IMR-90 (cell line): ENCODE data around the gene ZCCHC13. TPM values are rescaled to one million over a fixed set of nuclear protein-coding genes. Genes with fewer than 3 reads are reported as not detected.

ENCODE experiments used
- ATAC-seq: fragments of 200-7000 bp; cut with Tn5 transposase; 2 replicates; pipeline ENCODE4 v1.9.1; 2020; ENCODE audit warnings: low read depth, mild to moderate bottlenecking, moderate library complexity
- BruUV-seq: library from RNA; stranded (reverse); fragments of 400-500 nt; replicated peaks from 2 replicates; lab custom pipeline; 2021; lab: Mats Ljungman, UMichigan
- CTCF ChIA-PET: fragments of 300-600 bp; formaldehyde crosslinking; extraction: SDS; loops from one replicate; lab custom pipeline; 2021; ENCODE audit warnings: antibody characterized with exemption; lab: Yijun Ruan, JAX
- POLR2A ChIA-PET: fragments of 300-600 bp; sonication (Branson Sonifier 250); formaldehyde crosslinking; loops from one replicate; lab custom pipeline; 2022; ENCODE audit warnings: antibody characterized with exemption; ENCODE audit not compliant: unreplicated experiment; lab: Charles Lee
- DNase-seq: peaks from one replicate; pipeline ENCODE4 v3.0.0; 2013
- H2AFZ ChIP-seq: replicated peaks from 2 replicates; pipeline ENCODE3; 2013; ENCODE audit warnings: low read length, mild to moderate bottlenecking; ENCODE audit not compliant: poor library complexity
- H2AK5ac ChIP-seq: 2 replicates; pipeline ENCODE4 v1.6.1; 2013; ENCODE audit warnings: low read depth, low read length, inconsistent platforms
- H2AK9ac ChIP-seq: replicated peaks from 2 replicates; pipeline ENCODE3; 2013; ENCODE audit warnings: mild to moderate bottlenecking, low read depth, low read length, moderate library complexity; ENCODE audit not compliant: poor library complexity
- H2BK120ac ChIP-seq: 2 replicates; pipeline ENCODE4 v1.6.1; 2013; ENCODE audit warnings: low read depth, low read length, inconsistent platforms
- H2BK15ac ChIP-seq: 3 replicates; pipeline ENCODE4 v1.6.1; 2013; ENCODE audit warnings: low read depth, low read length, inconsistent platforms
- H2BK20ac ChIP-seq: 2 replicates; pipeline ENCODE4 v1.6.1; 2013; ENCODE audit warnings: low read depth, mild to moderate bottlenecking, inconsistent platforms, low read length, moderate library complexity
- H2BK5ac ChIP-seq: 2 replicates; pipeline ENCODE4 v1.6.1; 2013; ENCODE audit warnings: mild to moderate bottlenecking, low read depth, low read length, inconsistent platforms; ENCODE audit not compliant: poor library complexity, severe bottlenecking
- H3K14ac ChIP-seq: replicated peaks from 2 replicates; pipeline ENCODE4 v1.6.1; 2013; ENCODE audit warnings: low read depth, low read length, inconsistent platforms
- H3K18ac ChIP-seq: 2 replicates; pipeline ENCODE4 v1.6.1; 2013; ENCODE audit warnings: low read depth, low read length, control low read depth
- H3K23ac ChIP-seq: 2 replicates; pipeline ENCODE4 v1.6.1; 2013; ENCODE audit warnings: low read depth, low read length, inconsistent platforms
- H3K27ac ChIP-seq: 2 replicates; pipeline ENCODE4 v1.5.1; 2013; ENCODE audit warnings: mild to moderate bottlenecking, control low read depth, low read length; ENCODE audit not compliant: insufficient read depth
- H3K27me3 ChIP-seq: 2 replicates; pipeline ENCODE4 v1.6.1; 2013; ENCODE audit warnings: low read length; ENCODE audit not compliant: control insufficient read depth, insufficient read depth
- H3K36me3 ChIP-seq: 2 replicates; pipeline ENCODE4 v1.6.1; 2013; ENCODE audit warnings: low read length, mixed read lengths; ENCODE audit not compliant: control insufficient read depth, insufficient read depth
- H3K4ac ChIP-seq: 2 replicates; pipeline ENCODE4 v1.6.1; 2013; ENCODE audit warnings: low read depth, low read length, inconsistent platforms
- H3K4me1 ChIP-seq: 2 replicates; pipeline ENCODE4 v1.6.1; 2013; ENCODE audit warnings: low read length, mixed read lengths; ENCODE audit not compliant: control insufficient read depth, insufficient read depth
- H3K4me2 ChIP-seq: 2 replicates; pipeline ENCODE4 v1.6.1; 2013; ENCODE audit warnings: low read depth, mild to moderate bottlenecking, control low read depth, low read length, moderate library complexity
- H3K4me3 ChIP-seq: 2 replicates; pipeline ENCODE4 v1.5.1; 2013; ENCODE audit warnings: low read depth, mild to moderate bottlenecking, control low read depth, low read length, moderate library complexity; ENCODE audit not compliant: insufficient read depth
- H3K56ac ChIP-seq: 2 replicates; pipeline ENCODE4 v1.6.1; 2013; ENCODE audit warnings: low read length, inconsistent platforms; ENCODE audit not compliant: insufficient read depth; ENCODE audit errors: extremely low read depth
- H3K79me1 ChIP-seq, 2 experiments: 2 replicates each; pipeline ENCODE4 v1.6.1; 2013; ENCODE audit warnings: low read length in 2 of 2, inconsistent platforms in 1 of 2, low read depth in 1 of 2
- H3K9ac ChIP-seq: 2 replicates; pipeline ENCODE4 v1.6.1; 2013; ENCODE audit warnings: low read depth, low read length, control low read depth
- H3K9me1 ChIP-seq: 2 replicates; pipeline ENCODE4 v1.6.1; 2013; ENCODE audit warnings: low read length, inconsistent platforms; ENCODE audit not compliant: insufficient read depth
- H3K9me3 ChIP-seq: 2 replicates; pipeline ENCODE4 v1.6.1; 2013; ENCODE audit warnings: low read length; ENCODE audit not compliant: control insufficient read depth, insufficient read depth
- H4K20me1 ChIP-seq: 2 replicates; pipeline ENCODE4 v1.6.1; 2013; ENCODE audit warnings: low read length, inconsistent platforms; ENCODE audit not compliant: insufficient read depth
- H4K5ac ChIP-seq: 2 replicates; pipeline ENCODE4 v1.6.1; 2013; ENCODE audit warnings: mild to moderate bottlenecking, low read depth, low read length, control low read depth
- H4K8ac ChIP-seq, 2 experiments: 2 replicates each; pipeline ENCODE4 v1.6.1; 2013; ENCODE audit warnings: low read depth in 2 of 2, low read length in 2 of 2, control low read depth in 1 of 2, inconsistent platforms in 1 of 2
- H4K91ac ChIP-seq: 2 replicates; pipeline ENCODE4 v1.6.1; 2013; ENCODE audit warnings: low read depth, low read length, inconsistent platforms; ENCODE audit not compliant: insufficient read depth
- BHLHE40 ChIP-seq: fragments of 150-350 bp; IDR thresholded peaks from 2 replicates; pipeline ENCODE4 v1.6.1; 2016; ENCODE audit warnings: mild to moderate bottlenecking, low read depth, low read length
- CEBPB ChIP-seq: IDR thresholded peaks from 2 replicates; pipeline ENCODE4 v1.6.1; 2012; ENCODE audit warnings: low read depth, low read length, improper control_type of control experiment
- CHD1 ChIP-seq: IDR thresholded peaks from 2 replicates; pipeline ENCODE4 v1.6.1; 2012; ENCODE audit warnings: low read depth, low read length, improper control_type of control experiment
- FOS ChIP-seq: fragments of 150-350 bp; IDR thresholded peaks from 2 replicates; pipeline ENCODE4 v1.6.1; 2016; ENCODE audit warnings: low read depth, low read length
- MAFK ChIP-seq: IDR thresholded peaks from 2 replicates; pipeline ENCODE4 v1.6.1; 2012; ENCODE audit warnings: low read depth, low read length, improper control_type of control experiment
- MAZ ChIP-seq: IDR thresholded peaks from 2 replicates; pipeline ENCODE4 v1.6.1; 2012; ENCODE audit warnings: low read depth, mild to moderate bottlenecking, low read length, improper control_type of control experiment, moderate library complexity, borderline replicate concordance
- MXI1 ChIP-seq: IDR thresholded peaks from 2 replicates; pipeline ENCODE4 v1.6.1; 2012; ENCODE audit warnings: low read depth, mild to moderate bottlenecking, low read length, moderate library complexity, borderline replicate concordance
- POLR2A ChIP-seq: IDR thresholded peaks from 2 replicates; pipeline ENCODE4 v1.6.1; 2012; ENCODE audit warnings: mild to moderate bottlenecking, low read depth, low read length
- RAD21 ChIP-seq: IDR thresholded peaks from 2 replicates; pipeline ENCODE4 v1.6.1; 2012; ENCODE audit warnings: low read length, improper control_type of control experiment
- RCOR1 ChIP-seq: IDR thresholded peaks from 2 replicates; pipeline ENCODE4 v1.6.1; 2012; ENCODE audit warnings: mild to moderate bottlenecking, low read length, improper control_type of control experiment; ENCODE audit not compliant: insufficient replicate concordance
- RFX5 ChIP-seq: IDR thresholded peaks from 2 replicates; pipeline ENCODE4 v1.8.0; 2012; ENCODE audit warnings: low read depth, mild to moderate bottlenecking, low read length, moderate library complexity
- SMC3 ChIP-seq: fragments of 150-350 bp; IDR thresholded peaks from 2 replicates; pipeline ENCODE4 v1.6.1; 2016; ENCODE audit warnings: low read depth, mild to moderate bottlenecking, antibody characterized with exemption, low read length, moderate library complexity
- WGBS, 2 experiments: methylation state at CpG; one replicate each; pipeline versions ENCODE4 v1.1.5 to v1.1.7; 2013; ENCODE audit warnings: missing lambda C conversion rate in 2 of 2; ENCODE audit not compliant: insufficient read length in 1 of 2; ENCODE audit errors: extremely low coverage in 2 of 2; 5-methylcytosine and 5-hydroxymethylcytosine counted together
- dilution Hi-C: fragments of 300-500 bp; cut with HindIII; formaldehyde crosslinking; loops from one replicate; pipeline ENCODE4 v1.14.3; 2018; ENCODE audit warnings: low sequenced_read_pairs; ENCODE audit not compliant: unreplicated experiment
- in situ Hi-C: fragments of 300-500 bp; cut with MboI; formaldehyde crosslinking; loops from 3 replicates; pipeline ENCODE4 v1.14.3; 2019; ENCODE audit warnings: low sequenced_read_pairs, inconsistent platforms, mixed read lengths
- intact Hi-C: fragments of 100-400 bp; cut with micrococcal nuclease; formaldehyde crosslinking; loops from 2 replicates; pipeline ENCODE4 v1.10.0; 2022
- polyA plus RNA-seq, 3 experiments: library from polyadenylated mRNA; depleted of rRNA; stranded (reverse); fragments of >200 nt; gene quantifications; 2 replicates each; pipeline ENCODE4 v1.2.3, GENCODE V29; 2012; ENCODE audit warnings: low replicate concordance in 1 of 3
- total RNA-seq: library from RNA; depleted of rRNA; stranded (reverse); fragments of >200 nt; gene quantifications from 2 replicates; pipeline ENCODE4 v1.2.3, GENCODE V29; 2012
- TF ChIP-seq, protein P1 (sequence below): fragments of 150-350 bp; IDR thresholded peaks from 2 replicates; pipeline ENCODE4 v1.6.1; 2017; ENCODE audit warnings: mild to moderate bottlenecking, antibody characterized with exemption, low read length, low read depth

Gene ZCCHC13
- total and polyA plus RNA-seq, 2 of the 4 experiments (the other 2 are of a cell fraction), result not detected

- Histone ChIP-seq H3K36me3 (no peaks in the 10 kb centered on the region), H4K5ac (no peak overlapping the region), H2BK20ac (peak overlapping the region; percentile 18; the same call in 1 of the 2 replicates), H3K4me3 (no peak overlapping the region), H4K91ac (no peak overlapping the region), H3K9me1 (no peaks in the 10 kb centered on the region), H2AK9ac (no peak overlapping the region), H3K18ac (no peak overlapping the region), H2AK5ac (no peak overlapping the region), H3K23ac (no peak overlapping the region), H3K9ac (no peak overlapping the region), H3K27ac (no peak overlapping the region), H2BK15ac (no peak overlapping the region), H4K20me1 (no peaks in the 10 kb centered on the region), H3K4ac (no peak overlapping the region), H4K8ac (no peak overlapping the region), H3K4me1 (0 out of 2 replicates have a peak, but pooled peaks cover 2% of the 10 kb centered on the region), H2BK5ac (no peak overlapping the region), H2AFZ (no peak overlapping the region), H3K4me2 (no peak overlapping the region), H3K27me3 (no peaks in the 10 kb centered on the region), H3K56ac (no peak overlapping the region), H2BK120ac (no peak overlapping the region), H3K79me1 (no peaks in the 10 kb centered on the region), H3K14ac (no peak overlapping the region), H3K9me3 (no peaks in the 10 kb centered on the region)
- DNase-seq (no peak), ATAC-seq (no peak)
- in situ Hi-C loops (no loop called here), dilution Hi-C loops (no loop called here), intact Hi-C loops (loop anchor here (1.0 to 10.0 kb wide), 8 partner anchors 39 to 1259 kb away; no protein-coding TSS in a partner anchor)
- ChIA-PET CTCF (interaction anchor here (0.7 to 1.6 kb wide), 5 partner anchors 9 to 138 kb away, joined by 3 to 6 read pairs (median 4); no protein-coding TSS in a partner anchor), POLR2A (no interaction called here)
- TF ChIP-seq MAFK, result no peak
- no peak for TF ChIP-seq BHLHE40
- TF ChIP-seq CHD1, result no peak
- no peak for TF ChIP-seq MAZ
- TF ChIP-seq POLR2A, result no peak
- TF ChIP-seq MXI1, result no peak
- no peak for TF ChIP-seq RAD21
- TF ChIP-seq RFX5, result no peak
- TF ChIP-seq, protein P1, sequence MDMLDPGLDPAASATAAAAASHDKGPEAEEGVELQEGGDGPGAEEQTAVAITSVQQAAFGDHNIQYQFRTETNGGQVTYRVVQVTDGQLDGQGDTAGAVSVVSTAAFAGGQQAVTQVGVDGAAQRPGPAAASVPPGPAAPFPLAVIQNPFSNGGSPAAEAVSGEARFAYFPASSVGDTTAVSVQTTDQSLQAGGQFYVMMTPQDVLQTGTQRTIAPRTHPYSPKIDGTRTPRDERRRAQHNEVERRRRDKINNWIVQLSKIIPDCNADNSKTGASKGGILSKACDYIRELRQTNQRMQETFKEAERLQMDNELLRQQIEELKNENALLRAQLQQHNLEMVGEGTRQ, result no peak
- no peak for TF ChIP-seq SMC3
- TF ChIP-seq CEBPB, result no peak
- no peak for TF ChIP-seq FOS
- no peak for TF ChIP-seq RCOR1
- BruUV-seq, result no TSS peak
- 29% methylated on average over 1 of the region's 4 CpGs; no CpG with 5 or more reads in 1 of the 2 experiments for WGBS, 2 experiments
These were observed 40.3 kb downstream of the ZCCHC13 start for GRCh38 chrX:74344280-74344622.
